ENCODE data around the gene HBZ. TPM values are rescaled to one million over a fixed set of nuclear protein-coding genes. Genes with fewer than 3 reads are reported as not detected.
"Not testable (repeated sequence)": the region's sequence is repeated elsewhere in the genome, so short reads cannot be mapped to it uniquely, and the experiment has no call there.

HBZ gene
- total RNA-seq, 1 experiment from 2014 or later: 1.1 TPM

DNA sequence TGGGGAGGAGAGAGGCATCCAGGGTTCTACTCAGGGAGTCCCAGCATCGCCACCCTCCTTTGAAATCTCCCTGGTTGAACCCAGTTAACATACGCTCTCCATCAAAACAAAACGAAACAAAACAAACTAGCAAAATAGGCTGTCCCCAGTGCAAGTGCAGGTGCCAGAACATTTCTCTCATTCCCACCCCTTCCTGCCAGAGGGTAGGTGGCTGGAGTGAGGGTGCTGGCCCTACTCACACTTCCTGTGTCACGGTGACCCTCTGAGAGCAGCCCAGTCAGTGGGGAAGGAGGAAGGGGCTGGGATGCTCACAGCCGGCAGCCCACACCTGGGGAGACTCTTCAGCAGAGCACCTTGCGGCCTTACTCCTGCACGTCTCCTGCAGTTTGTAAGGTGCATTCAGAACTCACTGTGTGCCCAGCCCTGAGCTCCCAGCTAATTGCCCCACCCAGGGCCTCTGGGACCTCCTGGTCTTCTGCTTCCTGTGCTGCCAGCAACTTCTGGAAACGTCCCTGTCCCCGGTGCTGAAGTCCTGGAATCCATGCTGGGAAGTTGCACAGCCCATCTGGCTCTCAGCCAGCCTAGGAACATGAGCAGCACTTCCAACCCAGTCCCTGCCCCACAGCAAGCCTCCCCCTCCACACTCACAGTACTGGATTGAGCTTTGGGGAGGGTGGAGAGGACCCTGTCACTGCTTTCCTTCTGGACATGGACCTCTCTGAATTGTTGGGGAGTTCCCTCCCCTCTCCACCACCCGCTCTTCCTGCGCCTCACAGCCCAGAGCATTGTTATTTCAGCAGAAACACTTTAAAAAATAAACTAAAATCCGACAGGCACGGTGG lies 21.7 kb downstream of the HBZ start:
- BruUV-seq (replicated peaks); H3K9me3 ChIP-seq (ENCODE audit: control insufficient read depth, insufficient read depth, low read depth, low read length); DNase-seq (ENCODE audit: low read depth, low spot score); intact Hi-C loops (cut with micrococcal nuclease; ENCODE audit: unreplicated experiment); in situ Hi-C loops (cut with HindIII; ENCODE audit: low pct_unique_long_range_greater_than_20kb, low sequenced_read_pairs); H3K27me3 ChIP-seq (ENCODE audit: control insufficient read depth, insufficient read depth, low read length); H3K4me3 ChIP-seq (ENCODE audit: low read depth in 2 of 2, low read length in 2 of 2); POLR2A ChIA-PET; H3K4me1 ChIP-seq (ENCODE audit: control insufficient read depth, insufficient read depth, low read length); H3K36me3 ChIP-seq (ENCODE audit: control insufficient read depth, insufficient read depth, low read length); H3K27ac ChIP-seq (ENCODE audit: low read length); ATAC-seq: not testable (repeated sequence)
- CTCF ChIA-PET: interaction anchor here (1.0 kb wide), 1 partner anchor 57 kb away, joined by 4 read pairs; no protein-coding TSS in a partner anchor
- TF ChIP-seq, protein P1, sequence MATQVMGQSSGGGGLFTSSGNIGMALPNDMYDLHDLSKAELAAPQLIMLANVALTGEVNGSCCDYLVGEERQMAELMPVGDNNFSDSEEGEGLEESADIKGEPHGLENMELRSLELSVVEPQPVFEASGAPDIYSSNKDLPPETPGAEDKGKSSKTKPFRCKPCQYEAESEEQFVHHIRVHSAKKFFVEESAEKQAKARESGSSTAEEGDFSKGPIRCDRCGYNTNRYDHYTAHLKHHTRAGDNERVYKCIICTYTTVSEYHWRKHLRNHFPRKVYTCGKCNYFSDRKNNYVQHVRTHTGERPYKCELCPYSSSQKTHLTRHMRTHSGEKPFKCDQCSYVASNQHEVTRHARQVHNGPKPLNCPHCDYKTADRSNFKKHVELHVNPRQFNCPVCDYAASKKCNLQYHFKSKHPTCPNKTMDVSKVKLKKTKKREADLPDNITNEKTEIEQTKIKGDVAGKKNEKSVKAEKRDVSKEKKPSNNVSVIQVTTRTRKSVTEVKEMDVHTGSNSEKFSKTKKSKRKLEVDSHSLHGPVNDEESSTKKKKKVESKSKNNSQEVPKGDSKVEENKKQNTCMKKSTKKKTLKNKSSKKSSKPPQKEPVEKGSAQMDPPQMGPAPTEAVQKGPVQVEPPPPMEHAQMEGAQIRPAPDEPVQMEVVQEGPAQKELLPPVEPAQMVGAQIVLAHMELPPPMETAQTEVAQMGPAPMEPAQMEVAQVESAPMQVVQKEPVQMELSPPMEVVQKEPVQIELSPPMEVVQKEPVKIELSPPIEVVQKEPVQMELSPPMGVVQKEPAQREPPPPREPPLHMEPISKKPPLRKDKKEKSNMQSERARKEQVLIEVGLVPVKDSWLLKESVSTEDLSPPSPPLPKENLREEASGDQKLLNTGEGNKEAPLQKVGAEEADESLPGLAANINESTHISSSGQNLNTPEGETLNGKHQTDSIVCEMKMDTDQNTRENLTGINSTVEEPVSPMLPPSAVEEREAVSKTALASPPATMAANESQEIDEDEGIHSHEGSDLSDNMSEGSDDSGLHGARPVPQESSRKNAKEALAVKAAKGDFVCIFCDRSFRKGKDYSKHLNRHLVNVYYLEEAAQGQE (IDR thresholded peaks at IDR 0.05; ENCODE audit: insufficient read depth in 1 of 2, low read depth in 2 of 2, low read length in 1 of 2): peak; percentile 84

DNA sequence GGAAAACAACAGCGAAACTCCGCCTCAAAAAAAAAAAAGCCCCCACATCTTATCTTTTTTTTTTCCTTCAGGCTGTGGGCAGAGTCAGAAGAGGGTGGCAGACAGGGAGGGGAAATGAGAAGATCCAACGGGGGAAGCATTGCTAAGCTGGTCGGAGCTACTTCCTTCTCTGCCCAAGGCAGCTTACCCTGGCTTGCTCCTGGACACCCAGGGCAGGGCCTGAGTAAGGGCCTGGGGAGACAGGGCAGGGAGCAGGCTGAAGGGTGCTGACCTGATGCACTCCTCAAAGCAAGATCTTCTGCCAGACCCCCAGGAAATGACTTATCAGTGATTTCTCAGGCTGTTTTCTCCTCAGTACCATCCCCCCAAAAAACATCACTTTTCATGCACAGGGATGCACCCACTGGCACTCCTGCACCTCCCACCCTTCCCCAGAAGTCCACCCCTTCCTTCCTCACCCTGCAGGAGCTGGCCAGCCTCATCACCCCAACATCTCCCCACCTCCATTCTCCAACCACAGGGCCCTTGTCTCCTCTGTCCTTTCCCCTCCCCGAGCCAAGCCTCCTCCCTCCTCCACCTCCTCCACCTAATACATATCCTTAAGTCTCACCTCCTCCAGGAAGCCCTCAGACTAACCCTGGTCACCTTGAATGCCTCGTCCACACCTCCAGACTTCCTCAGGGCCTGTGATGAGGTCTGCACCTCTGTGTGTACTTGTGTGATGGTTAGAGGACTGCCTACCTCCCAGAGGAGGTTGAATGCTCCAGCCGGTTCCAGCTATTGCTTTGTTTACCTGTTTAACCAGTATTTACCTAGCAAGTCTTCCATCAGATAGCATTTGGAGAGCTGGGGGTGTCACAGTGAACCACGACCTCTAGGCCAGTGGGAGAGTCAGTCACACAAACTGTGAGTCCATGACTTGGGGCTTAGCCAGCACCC lies 22.8 kb downstream of the HBZ start:
- no peak for TF ChIP-seq TCF7L2 (IDR thresholded peaks at IDR 0.05; ENCODE audit: low read depth, low read length)
- TF ChIP-seq, protein P2, sequence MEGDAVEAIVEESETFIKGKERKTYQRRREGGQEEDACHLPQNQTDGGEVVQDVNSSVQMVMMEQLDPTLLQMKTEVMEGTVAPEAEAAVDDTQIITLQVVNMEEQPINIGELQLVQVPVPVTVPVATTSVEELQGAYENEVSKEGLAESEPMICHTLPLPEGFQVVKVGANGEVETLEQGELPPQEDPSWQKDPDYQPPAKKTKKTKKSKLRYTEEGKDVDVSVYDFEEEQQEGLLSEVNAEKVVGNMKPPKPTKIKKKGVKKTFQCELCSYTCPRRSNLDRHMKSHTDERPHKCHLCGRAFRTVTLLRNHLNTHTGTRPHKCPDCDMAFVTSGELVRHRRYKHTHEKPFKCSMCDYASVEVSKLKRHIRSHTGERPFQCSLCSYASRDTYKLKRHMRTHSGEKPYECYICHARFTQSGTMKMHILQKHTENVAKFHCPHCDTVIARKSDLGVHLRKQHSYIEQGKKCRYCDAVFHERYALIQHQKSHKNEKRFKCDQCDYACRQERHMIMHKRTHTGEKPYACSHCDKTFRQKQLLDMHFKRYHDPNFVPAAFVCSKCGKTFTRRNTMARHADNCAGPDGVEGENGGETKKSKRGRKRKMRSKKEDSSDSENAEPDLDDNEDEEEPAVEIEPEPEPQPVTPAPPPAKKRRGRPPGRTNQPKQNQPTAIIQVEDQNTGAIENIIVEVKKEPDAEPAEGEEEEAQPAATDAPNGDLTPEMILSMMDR (IDR thresholded peaks at IDR 0.05): no peak
- no peak for TF ChIP-seq SIN3A (IDR thresholded peaks at IDR 0.05; ENCODE audit: borderline replicate concordance, insufficient read depth, low read depth, low read length)
- TF ChIP-seq, protein P1 (IDR thresholded peaks at IDR 0.05; ENCODE audit: insufficient read depth in 1 of 2, low read depth in 2 of 2, low read length in 1 of 2): no peak; a peak in 2 of 4 replicates
- TF ChIP-seq POLR2AphosphoS5 (IDR thresholded peaks at IDR 0.05; ENCODE audit: low read depth, low read length): no peak
- Histone ChIP-seq H3K27me3 (ENCODE audit: control insufficient read depth, insufficient read depth, low read length) (no peaks in the 10 kb centered on the region), H3K9me3 (ENCODE audit: control insufficient read depth, insufficient read depth, low read depth, low read length) (no peaks in the 10 kb centered on the region), H3K4me1 (ENCODE audit: control insufficient read depth, insufficient read depth, low read length) (peaks cover 6% of the 10 kb centered on the region; the same call in 1 of the 2 replicates), H3K36me3 (ENCODE audit: control insufficient read depth, insufficient read depth, low read length) (no peaks in the 10 kb centered on the region), H3K27ac (ENCODE audit: low read length) (no peak overlapping the region), H3K4me3 (ENCODE audit: low read depth in 2 of 2, low read length in 2 of 2) (no peak overlapping the region)
- intact Hi-C loops (cut with micrococcal nuclease; ENCODE audit: unreplicated experiment) (no loop called here), in situ Hi-C loops (cut with HindIII; ENCODE audit: low pct_unique_long_range_greater_than_20kb, low sequenced_read_pairs) (no loop called here)
- no TSS peak for BruUV-seq (replicated peaks)
- CTCF ChIA-PET: interaction anchor here (1.0 kb wide), 1 partner anchor 58 kb away, joined by 4 read pairs; no protein-coding TSS in a partner anchor
- POLR2A ChIA-PET: interaction anchor here (0.7 kb wide), 1 partner anchor 487 kb away, joined by 3 read pairs; no protein-coding TSS in a partner anchor
- ATAC-seq: no peak
- no peak for DNase-seq (ENCODE audit: low read depth, low spot score)

DNA sequence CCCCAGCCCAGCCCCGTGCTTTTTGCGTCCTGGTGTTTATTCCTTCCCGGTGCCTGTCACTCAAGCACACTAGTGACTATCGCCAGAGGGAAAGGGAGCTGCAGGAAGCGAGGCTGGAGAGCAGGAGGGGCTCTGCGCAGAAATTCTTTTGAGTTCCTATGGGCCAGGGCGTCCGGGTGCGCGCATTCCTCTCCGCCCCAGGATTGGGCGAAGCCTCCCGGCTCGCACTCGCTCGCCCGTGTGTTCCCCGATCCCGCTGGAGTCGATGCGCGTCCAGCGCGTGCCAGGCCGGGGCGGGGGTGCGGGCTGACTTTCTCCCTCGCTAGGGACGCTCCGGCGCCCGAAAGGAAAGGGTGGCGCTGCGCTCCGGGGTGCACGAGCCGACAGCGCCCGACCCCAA lies 23.6 kb downstream of the HBZ start:
- DNase-seq (ENCODE audit: low read depth, low spot score); H3K4me1 ChIP-seq (ENCODE audit: control insufficient read depth, insufficient read depth, low read length); intact Hi-C loops (cut with micrococcal nuclease; ENCODE audit: unreplicated experiment); in situ Hi-C loops (cut with HindIII; ENCODE audit: low pct_unique_long_range_greater_than_20kb, low sequenced_read_pairs); H3K4me3 ChIP-seq (ENCODE audit: low read depth in 2 of 2, low read length in 2 of 2); POLR2A ChIA-PET; BruUV-seq (replicated peaks); H3K27me3 ChIP-seq (ENCODE audit: control insufficient read depth, insufficient read depth, low read length); CTCF ChIA-PET; H3K9me3 ChIP-seq (ENCODE audit: control insufficient read depth, insufficient read depth, low read depth, low read length); H3K27ac ChIP-seq (ENCODE audit: low read length); H3K36me3 ChIP-seq (ENCODE audit: control insufficient read depth, insufficient read depth, low read length): not testable (repeated sequence)
- peak; percentile 40 for ATAC-seq

All from Panc1 (cell line).